Loucy (cell line): ENCODE measurements around the gene IFITM10.

Experiments used
- H2AFZ ChIP-seq: fragments of 200-600 bp; sonication (generic); 2 replicates; pipeline ENCODE4 v1.6.0; 2016; ENCODE audit warnings: antibody characterized with exemption, mild to moderate bottlenecking, low read length, moderate library complexity
- H3F3A ChIP-seq: fragments of 200-600 bp; 2 replicates; pipeline ENCODE4 v1.6.0; 2016; ENCODE audit warnings: antibody characterized with exemption, low read depth, mild to moderate bottlenecking
- H3K27me3 ChIP-seq: fragments of 200-600 bp; sonication (generic); 2 replicates; pipeline ENCODE4 v1.6.1; 2014; ENCODE audit warnings: low read length, mild to moderate bottlenecking; ENCODE audit not compliant: insufficient read depth, poor library complexity, severe bottlenecking
- H3K36me3 ChIP-seq: fragments of 200-600 bp; sonication (generic); 2 replicates; pipeline ENCODE4 v1.6.1; 2016; ENCODE audit warnings: low read length; ENCODE audit not compliant: insufficient read depth
- H3K4me1 ChIP-seq: fragments of 200-600 bp; sonication (generic); 2 replicates; pipeline ENCODE4 v1.5.1; 2014; ENCODE audit warnings: low read length, mild to moderate bottlenecking; ENCODE audit not compliant: insufficient read depth, poor library complexity, severe bottlenecking
- H3K4me2 ChIP-seq: fragments of 200-600 bp; sonication (generic); 2 replicates; pipeline ENCODE4 v1.6.0; 2014; ENCODE audit warnings: antibody characterized with exemption, low read length, low read depth, mild to moderate bottlenecking; ENCODE audit not compliant: poor library complexity, severe bottlenecking
- H3K4me3 ChIP-seq: fragments of 200-600 bp; sonication (generic); 2 replicates; pipeline ENCODE4 v1.5.1; 2014; ENCODE audit warnings: low read length, mild to moderate bottlenecking, mixed read lengths; ENCODE audit not compliant: poor library complexity, severe bottlenecking
- H3K79me2 ChIP-seq: fragments of 200-600 bp; sonication (generic); 2 replicates; pipeline ENCODE4 v1.6.1; 2014; ENCODE audit warnings: low read length; ENCODE audit not compliant: insufficient read depth
- H3K9ac ChIP-seq: fragments of 200-600 bp; sonication (generic); 2 replicates; pipeline ENCODE4 v1.6.0; 2014; ENCODE audit warnings: mild to moderate bottlenecking, low read depth, low read length, moderate library complexity; ENCODE audit not compliant: poor library complexity, severe bottlenecking
- H3K9me2 ChIP-seq: fragments of 200-600 bp; sonication (generic); replicated peaks from 2 replicates; pipeline ENCODE4 v1.6.1; 2016; ENCODE audit warnings: low read depth, low read length, mixed read lengths
- H3K9me3 ChIP-seq: fragments of 200-600 bp; sonication (generic); 2 replicates; pipeline ENCODE4 v1.6.1; 2014; ENCODE audit warnings: mild to moderate bottlenecking, antibody characterized with exemption, low read length, low read depth; ENCODE audit not compliant: insufficient read depth
- H4K20me1 ChIP-seq: fragments of 200-600 bp; sonication (generic); 2 replicates; pipeline ENCODE4 v1.6.0; 2014; ENCODE audit warnings: antibody characterized with exemption, low read length, mild to moderate bottlenecking; ENCODE audit not compliant: insufficient read depth, poor library complexity, severe bottlenecking
- CTCF ChIP-seq: fragments of 200-600 bp; sonication (generic); conservative IDR thresholded peaks from 2 replicates; pipeline ENCODE4 v1.5.1; 2014; ENCODE audit warnings: mild to moderate bottlenecking, antibody characterized with exemption, low read length
- EZH2phosphoT487 ChIP-seq: fragments of 200-600 bp; IDR thresholded peaks from 2 replicates; pipeline ENCODE4 v1.6.1; 2018; ENCODE audit warnings: antibody characterized with exemption, mild to moderate bottlenecking, moderate library complexity, borderline replicate concordance

IFITM10 gene

DNA sequence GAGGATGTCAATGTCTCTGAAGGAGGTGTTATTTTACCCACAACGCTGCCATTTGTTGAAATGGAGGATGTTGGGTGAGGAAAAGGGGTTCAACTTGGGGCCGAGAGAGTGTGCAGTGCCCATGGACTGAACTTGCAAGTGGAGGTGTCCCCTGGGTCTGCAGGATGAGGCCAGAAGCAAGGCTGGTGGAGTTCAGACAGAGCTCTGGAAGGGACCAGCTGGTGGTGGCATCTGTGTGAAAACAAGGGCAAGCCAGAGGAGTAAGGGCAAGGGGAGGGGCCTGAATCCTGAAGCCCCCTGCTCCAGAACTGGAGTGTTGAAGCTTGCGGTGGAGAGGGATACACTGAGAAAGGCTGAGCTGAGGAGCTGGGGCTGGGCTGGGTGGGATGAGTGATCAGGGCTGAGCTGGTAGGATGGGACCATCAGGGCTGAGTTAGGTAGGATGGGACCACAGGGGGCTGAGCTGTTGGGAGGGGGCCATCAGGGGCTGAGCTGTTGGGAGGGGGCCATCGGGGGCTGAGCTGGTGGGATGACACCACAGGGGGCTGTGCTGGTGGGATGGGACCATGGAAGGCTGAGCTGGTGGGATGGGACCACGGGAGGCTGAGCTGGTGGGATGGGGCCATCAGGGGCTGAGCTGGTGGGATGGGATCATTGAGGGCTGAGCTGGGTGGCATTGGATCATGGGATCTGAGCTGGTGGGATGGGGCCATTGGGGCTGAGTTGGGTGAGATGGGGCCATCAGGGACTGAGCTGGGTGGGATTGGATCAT, 26.7 kb upstream of the IFITM10 start:
- no peaks in the 10 kb centered on the region for H3K9me2 ChIP-seq
- no peaks in the 10 kb centered on the region for H3F3A ChIP-seq
- H3K36me3 ChIP-seq = no peaks in the 10 kb centered on the region
- no peaks in the 10 kb centered on the region for H3K79me2 ChIP-seq
- TF ChIP-seq EZH2phosphoT487 (no peak), CTCF (no peak)
- no peaks in the 10 kb centered on the region for H3K27me3 ChIP-seq
- no peak overlapping the region for H3K9ac ChIP-seq
- peaks cover 30% of the 10 kb centered on the region for H3K4me1 ChIP-seq
- no peaks in the 10 kb centered on the region; the same call in 1 of the 2 replicates for H3K9me3 ChIP-seq
- no peak overlapping the region for H3K4me2 ChIP-seq
- no peaks in the 10 kb centered on the region for H4K20me1 ChIP-seq
- H3K4me3 ChIP-seq = no peak overlapping the region
- H2AFZ ChIP-seq = no peak overlapping the region

- Histone ChIP-seq H3K79me2 (no peaks in the 10 kb centered on the region), H3K9ac (no peak overlapping the region), H3K9me3 (no peaks in the 10 kb centered on the region; the same call in 1 of the 2 replicates), H4K20me1 (no peaks in the 10 kb centered on the region), H3K36me3 (no peaks in the 10 kb centered on the region), H3K27me3 (no peaks in the 10 kb centered on the region), H3K4me1 (peaks cover 32% of the 10 kb centered on the region), H3K4me2 (no peak overlapping the region), H3K4me3 (no peak overlapping the region), H3F3A (no peaks in the 10 kb centered on the region), H2AFZ (no peak overlapping the region), H3K9me2 (no peaks in the 10 kb centered on the region)
- no peak for TF ChIP-seq CTCF
- TF ChIP-seq EZH2phosphoT487 = no peak
Observed at GRCh38 chr11:1776331-1776851, 26.0 kb upstream of the IFITM10 start.

- no peaks in the 10 kb centered on the region; the same call in 1 of the 2 replicates for H3K9me3 ChIP-seq
- no peaks in the 10 kb centered on the region for H3K36me3 ChIP-seq
- no peaks in the 10 kb centered on the region for H3K79me2 ChIP-seq
- no peaks in the 10 kb centered on the region for H3F3A ChIP-seq
- H3K4me1 ChIP-seq = peaks cover 27% of the 10 kb centered on the region
- TF ChIP-seq EZH2phosphoT487 = no peak
- no peak for TF ChIP-seq CTCF
- no peak overlapping the region for H3K9ac ChIP-seq
- no peaks in the 10 kb centered on the region for H3K9me2 ChIP-seq
- no peak overlapping the region for H3K4me3 ChIP-seq
- H2AFZ ChIP-seq = no peak overlapping the region
- no peaks in the 10 kb centered on the region for H4K20me1 ChIP-seq
- H3K4me2 ChIP-seq = no peak overlapping the region
- no peaks in the 10 kb centered on the region for H3K27me3 ChIP-seq
Observed at GRCh38 chr11:1774886-1775285, 24.5 kb upstream of the IFITM10 start.
